HL-60/S4 treated with retinoic acid at 250 ng/mL for 4 days and 3 days (cell line): Measurements from ENCODE around the gene LEF1.

Source experiments
- in situ Hi-C: fragments of 300-500 bp; cut with MboI; formaldehyde crosslinking; loops from 2 replicates; pipeline ENCODE4 v1.7.0; 2022; ENCODE audit warnings: low sequenced_read_pairs

Gene LEF1

DNA sequence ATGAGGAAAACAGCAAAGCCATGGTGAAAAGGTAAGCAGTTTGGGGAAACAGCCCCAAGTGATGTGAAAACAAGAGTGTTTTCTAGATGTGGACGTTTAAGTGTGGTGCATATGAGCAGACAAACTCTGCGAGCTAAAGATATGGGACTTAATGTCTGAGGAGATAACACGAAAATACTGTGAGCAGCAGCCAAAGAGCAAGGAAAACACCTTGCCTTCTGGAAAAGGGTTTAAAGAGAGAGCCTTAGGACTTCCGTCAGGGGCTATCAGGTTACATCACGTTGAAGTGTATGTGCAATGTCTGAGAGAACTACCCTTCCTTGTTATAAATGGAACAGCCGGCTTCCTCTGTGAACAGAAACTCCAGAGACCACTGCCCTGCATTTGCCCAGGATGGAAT is 54.2 kb downstream of the LEF1 start:
- in situ Hi-C loops = no loop called here

DNA sequence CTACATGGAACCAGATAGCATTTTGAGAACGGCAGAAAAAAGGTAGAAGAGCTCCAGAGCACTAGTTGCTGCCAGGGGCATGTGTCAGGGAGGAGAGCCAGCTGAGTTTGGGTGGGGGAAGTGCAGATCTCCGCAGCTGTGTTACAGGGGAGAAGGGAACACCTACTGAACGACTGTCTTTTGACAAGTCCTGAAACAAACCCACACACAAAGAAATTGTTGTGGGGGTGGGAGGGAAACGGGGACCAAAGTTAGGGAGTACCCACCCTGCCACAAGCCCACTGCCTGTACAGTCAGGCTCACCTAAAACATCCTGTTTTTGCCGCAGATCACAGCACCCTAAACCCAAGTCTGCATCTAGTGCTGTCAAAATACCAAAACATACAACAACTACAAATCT is 55.5 kb downstream of the LEF1 start:
- in situ Hi-C loops = no loop called here

DNA sequence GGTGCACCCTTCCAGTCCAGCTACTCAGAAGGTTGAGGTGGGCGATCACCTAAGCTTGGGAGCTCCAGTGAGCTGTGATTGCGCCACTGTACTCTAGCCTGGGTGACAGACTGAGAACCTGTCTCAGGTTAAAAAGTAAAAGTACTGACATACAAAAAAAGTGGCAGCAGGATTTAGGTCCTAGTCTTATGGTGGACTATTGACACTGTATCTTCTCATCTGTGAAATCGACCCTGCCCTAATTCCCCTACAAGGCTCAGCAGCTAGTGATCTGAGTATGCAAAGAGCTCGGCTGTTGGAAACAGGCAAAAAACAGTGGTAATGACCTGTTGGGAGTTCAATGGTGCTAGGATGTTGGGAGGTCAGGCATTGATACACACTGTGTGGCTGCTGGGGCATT is 57.0 kb downstream of the LEF1 start:
- in situ Hi-C loops = no loop called here

DNA sequence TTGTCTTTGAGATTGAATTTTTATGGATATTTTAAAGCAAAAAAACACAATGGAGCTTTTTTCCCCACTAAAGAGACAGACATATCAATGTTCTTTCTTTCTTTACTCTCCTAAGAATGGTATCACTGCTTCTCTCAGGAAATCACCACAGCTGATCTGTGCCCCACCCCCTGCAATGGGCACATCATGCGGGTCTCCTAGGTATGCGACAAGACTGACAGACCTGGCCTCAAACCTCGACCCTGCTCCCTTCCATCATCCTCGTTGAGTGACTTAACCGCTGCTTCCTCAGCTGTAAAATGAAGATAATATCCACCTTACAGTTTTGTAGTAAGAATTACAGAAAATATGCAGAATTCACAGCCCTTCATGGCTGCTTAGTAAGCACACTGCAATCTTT is 58.3 kb downstream of the LEF1 start:
- in situ Hi-C loops = no loop called here

DNA sequence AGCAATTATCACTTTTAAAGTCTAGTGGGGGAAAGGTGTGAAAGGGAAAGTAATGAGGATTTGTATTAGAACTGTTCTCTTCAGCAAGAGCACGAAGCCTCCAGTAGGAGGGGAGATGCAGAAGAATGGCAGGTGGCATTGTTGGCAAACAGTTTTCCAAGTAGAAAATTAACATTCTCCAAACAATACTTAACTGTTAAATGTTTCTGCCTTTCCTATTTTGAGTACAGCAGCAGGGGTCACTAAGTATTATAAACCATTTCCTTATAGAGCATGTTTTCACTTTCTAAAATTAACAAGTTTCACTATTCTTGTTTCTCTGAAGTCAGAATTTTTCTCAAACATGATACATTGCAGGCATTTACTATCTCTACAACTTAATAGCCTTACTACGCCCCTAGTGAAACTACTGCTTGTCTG is 58.7 kb downstream of the LEF1 start:
- in situ Hi-C loops = no loop called here

DNA sequence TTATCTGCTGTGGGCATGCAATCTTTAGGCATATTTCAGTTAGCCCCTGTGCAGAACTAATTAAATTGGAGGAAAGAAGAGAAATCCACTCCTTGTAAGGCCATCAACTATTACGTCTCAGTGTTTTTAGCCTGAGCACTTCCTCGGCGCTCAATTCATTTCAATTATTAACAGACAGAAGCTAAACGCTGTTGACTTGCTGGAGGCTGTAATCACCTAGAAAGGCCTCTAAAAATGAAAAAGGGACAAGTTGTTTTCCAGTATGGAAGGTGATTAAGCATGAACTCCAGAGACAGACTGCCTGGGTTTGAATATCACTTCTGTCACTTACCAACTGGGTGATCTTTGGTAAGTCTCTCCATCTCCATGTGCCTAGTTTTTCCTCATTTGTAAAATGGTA is 59.6 kb downstream of the LEF1 start:
- in situ Hi-C loops = no loop called here

DNA sequence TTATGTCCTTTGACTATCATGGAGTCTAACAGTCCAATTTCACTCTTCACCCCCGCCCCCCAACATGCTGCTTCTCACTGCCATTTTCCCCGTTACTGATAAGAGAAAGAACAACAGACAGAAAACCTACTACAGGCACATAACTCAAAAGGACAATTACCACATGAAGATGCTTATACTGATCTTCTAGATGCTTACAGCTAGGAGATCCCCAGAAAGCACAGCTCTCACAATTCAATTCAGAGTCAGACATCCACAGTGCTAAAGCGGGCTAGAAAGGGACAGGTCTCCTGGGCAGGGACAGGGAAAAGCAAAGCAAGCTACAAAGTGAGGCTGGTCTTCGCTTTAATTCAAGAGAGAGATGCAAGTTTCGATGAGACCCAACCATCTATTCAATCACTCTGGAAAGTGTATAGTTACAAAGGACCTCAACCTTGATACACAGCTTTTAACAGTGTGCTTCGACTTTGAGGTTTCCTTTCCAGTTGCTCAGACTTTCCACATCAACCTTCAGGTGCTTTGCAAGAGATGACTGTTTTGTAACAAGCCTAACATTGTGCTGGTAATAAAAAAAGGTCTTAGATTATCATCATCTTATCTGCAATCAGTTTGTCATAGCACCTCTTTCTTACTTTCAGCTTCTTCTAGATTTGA is 60.9 kb downstream of the LEF1 start:
- in situ Hi-C loops = no loop called here

DNA sequence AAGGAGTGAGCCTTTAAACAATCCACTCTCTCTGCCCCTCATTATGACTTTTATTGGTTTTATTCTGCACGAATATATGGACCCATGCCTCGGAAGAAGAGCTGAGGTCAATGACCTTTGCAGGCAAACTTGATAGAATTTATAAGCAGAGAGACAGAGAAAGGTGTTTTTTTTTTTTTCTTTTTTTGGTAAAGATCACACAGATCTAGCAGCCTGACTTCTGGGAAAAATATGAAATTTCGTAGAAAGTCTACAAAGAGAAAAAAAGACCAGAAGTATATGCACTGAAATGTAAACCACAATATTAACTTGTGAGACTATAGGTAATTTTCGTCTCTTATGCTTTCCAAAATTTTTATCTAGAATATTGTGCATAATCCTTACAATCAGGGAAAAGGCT is 61.6 kb downstream of the LEF1 start:
- in situ Hi-C loops = no loop called here

DNA sequence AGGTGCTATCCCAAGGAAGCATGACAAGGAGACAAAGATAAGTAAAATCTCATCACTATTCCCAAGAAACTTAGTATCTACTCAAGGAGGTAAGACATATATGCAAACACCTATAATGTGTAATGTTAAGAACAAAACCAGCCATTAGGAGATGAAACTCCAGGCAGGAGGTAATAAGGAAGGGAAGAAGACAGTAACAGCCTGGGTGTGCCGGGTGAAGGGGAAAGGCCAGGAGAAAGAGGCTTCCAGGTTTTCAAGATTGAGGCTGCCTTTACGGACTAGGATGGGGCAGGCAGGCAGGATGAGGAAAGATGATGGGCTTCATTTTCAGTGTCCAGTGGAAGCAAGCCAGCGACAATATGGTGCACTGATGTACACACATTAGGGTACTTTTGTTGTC is 62.5 kb downstream of the LEF1 start:
- in situ Hi-C loops = no loop called here

DNA sequence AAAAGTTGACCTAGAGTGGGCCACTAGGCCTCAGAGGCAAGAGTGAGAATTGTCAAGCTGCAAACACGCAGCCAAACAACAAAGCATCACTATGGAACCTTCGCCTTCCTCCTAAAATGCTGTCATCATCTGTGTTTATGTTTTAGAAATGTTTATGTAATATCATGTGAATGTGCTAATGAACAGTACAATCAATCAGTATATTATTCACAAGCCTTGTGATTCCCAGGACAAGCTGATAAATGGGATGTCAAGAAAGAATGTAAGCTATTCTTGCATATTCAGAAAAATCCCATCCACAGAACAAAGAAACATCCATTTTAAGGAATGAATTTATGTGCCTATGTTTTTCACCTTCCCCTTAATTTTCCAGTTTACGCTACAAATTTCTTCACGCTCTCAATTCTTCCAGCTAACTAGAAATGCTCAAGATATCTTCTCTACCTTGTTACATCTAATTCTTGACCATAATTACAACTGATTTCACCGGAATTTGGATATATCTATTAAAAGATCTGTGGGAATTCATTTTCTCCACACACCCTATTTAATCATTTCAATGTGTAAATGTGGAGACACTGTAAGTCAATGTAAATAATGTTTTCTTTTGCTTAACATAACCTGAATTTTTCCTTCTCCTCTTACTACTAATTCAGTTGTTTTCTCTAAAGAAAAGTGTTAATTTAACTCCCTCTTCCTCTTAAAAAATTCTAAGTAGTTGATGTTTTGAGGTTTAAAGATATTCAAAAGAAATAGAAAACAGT is 65.5 kb downstream of the LEF1 start:
- in situ Hi-C loops = no loop called here

DNA sequence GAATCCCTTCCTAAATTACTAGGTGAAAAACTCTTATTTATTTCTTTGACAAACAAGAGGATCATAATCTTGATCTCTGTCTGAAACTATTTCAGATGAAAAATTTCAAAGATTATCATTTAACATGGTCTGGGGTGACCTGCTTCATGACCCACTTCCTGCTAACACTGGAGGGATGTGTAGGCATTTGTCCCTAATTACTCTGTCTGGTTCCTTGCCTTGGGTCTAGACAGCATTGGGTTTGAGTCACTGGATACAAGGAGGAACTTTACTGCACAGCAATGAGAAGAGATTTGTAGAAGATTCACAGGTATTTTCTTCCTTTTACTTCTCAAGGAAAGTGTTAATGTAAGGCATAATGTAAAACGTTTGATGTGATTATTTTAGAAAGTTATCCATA is 67.9 kb downstream of the LEF1 start:
- in situ Hi-C loops = no loop called here

DNA sequence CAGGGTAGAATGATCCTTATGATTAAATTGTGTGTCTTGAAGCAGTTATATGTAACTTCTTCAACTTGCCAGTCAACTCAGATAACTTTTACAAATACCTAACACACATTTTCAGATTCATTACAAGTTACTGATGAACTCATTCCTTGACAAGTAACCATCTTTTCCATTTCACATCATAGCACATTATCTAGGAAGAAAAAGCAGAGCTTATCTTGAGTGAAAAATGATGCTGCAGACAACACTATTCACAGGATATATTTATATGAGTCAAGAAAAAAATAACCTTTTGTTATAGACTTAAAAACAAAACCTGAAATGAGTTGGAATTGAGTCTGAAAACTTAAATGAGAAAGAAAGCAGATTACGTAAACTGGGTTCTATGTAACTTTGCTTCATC is 68.9 kb downstream of the LEF1 start:
- in situ Hi-C loops = no loop called here

DNA sequence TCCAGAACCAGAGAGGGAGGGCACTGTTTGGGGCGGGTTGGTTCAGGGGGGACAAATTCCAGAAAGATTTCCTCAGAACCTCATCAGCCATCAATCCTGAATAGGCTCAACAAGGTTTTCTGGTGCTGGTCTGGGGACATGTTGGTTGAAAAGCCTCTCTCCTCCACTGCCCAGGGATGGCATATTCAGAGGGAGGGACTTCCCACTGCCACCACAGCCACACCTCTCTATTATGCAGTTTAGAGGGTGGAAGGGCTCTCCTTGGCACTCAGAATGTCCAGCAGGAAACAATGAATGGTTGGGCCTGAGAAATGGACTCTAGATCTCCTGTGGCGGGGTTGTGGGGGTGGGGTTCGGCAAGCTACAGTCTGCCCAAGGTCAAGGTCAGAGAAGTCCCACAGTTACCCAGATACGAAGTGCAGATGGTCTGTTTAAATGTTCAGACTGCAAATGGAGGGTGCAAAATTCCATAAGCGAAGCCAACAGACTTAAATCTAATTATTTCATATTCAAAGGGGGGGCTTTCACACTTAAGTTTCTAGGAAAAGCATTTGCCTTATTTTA is 70.7 kb downstream of the LEF1 start:
- in situ Hi-C loops = no loop called here

DNA sequence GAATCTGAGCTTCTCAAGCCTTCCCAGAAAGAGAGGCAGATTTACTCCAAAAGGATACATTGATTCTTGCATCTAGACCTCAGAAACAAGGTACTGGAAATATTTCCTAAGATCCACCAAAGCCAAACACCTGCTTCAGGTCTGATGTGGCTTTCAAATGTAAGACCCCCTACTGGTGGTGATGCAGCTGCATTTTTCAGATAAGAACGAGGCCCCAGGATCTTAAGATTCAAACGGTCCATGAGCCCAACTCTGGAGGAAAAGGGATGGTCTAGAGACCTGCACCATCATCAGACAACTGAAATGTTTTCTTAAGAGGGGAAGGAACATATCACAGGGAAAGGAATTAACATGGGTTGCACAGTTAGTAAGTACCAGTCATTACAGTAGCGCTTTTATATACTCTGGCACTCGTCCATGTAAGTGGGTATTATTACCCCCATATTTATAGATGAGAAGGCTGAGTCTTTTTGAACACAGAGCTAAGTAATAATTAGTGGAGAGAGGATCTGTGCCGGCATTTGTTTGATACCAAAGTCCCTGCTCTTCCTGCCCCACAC is 73.7 kb downstream of the LEF1 start:
- in situ Hi-C loops = no loop called here

DNA sequence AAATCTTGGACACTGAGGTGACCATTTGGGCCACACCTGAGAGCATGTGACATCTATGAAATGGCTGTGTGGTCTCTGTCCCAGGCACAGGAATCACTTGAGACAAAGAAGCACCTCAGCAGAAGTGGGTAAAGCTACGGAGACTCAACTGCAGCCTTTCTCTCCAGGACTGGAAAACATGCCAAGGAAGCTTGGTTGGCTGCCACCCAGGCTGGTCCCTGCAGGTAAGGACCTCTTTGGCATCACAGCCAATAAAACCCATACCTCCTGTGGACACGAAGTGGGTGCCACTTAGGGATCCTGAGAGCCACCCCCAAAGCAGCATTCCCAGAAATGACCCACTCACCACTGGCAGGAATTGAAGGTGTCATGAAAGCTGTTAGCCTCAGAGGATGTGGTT is 74.6 kb downstream of the LEF1 start:
- in situ Hi-C loops = no loop called here

DNA sequence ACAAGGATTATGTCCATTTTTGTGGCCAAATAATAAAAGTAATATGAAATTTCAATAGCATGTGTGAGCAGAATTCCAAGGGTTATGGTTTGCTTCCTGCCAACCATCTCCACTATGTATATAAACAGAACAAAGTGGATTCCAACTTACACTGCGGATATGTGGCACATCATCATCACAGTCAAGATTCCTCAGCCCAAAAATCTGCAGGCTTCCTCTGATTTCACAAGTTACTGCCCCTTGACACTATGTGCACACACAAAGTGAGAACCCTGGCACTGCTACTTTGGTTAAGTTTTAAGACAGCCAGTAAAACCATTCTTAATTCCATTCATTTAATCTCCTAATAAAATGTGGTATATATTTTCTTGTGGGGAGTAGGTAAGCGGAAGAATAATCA is 76.4 kb downstream of the LEF1 start:
- in situ Hi-C loops = no loop called here

DNA sequence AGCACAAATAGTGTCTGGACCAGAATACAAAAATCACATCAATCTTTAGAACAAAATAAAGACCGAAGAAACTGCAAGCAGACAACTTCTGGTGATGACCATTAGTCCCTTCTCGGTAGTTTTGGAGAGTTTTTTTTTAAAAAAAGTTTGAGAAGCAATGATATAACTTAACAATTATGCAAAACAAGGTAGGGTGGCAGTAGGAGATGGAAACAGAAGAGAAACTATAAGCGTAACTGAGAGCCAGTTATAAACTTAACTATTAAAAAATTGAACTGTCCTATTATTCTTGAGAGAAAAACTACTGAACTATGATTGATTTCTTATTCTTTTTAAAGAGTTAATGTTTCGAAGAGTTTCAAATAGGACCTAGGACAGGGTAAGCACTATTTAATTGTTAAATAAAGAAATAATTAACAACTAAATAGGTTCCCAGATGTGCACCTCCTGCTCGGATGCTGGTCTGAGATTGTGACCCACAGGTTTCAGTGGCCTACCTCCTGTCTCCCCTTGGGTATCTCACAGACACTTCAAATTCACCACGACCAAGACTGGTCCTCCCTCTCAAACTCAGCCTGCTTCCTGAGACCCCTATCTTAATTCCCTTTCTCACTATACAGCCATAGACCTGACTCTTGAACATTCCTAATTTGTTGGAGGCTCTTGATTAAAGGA is 81.3 kb downstream of the LEF1 start:
- in situ Hi-C loops = no loop called here

DNA sequence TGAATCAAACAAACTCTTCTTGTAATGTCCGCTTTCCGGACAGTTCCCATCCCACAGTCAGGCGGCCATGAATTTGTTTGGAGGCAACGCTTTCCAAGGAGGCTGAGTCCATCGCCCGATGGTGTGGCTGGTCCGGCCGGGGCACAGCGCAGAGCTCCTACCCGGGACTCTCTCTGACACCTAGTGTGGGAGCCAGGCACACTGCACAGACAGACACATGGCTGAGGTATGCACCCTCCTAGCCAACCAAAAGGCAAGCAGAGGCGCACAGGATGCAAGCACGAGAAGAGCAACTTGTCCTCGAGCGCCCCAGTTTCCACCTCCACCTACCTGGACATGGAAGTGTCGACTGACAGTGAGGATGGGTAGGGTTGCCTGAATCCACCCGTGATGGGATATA is 87.5 kb downstream of the LEF1 start:
- in situ Hi-C loops = no loop called here

DNA sequence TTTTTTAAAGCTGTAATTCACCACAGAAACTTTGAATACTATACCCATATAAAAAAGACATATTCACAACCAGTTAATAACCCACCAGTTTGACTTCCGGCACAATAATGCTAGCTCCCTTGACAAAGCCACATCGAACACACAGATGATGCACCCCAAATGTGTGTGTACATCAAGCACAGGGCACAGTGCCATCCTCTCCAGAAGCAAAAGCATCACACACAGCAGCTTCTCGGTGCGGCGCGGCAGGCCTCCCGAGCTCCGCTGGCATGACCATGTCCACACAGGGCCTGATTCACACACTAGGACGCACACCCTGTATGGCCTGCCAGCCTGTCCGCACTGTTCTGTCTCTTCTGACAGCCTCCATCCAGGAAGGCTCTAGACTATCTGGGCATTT is 88.0 kb downstream of the LEF1 start:
- in situ Hi-C loops = no loop called here

DNA sequence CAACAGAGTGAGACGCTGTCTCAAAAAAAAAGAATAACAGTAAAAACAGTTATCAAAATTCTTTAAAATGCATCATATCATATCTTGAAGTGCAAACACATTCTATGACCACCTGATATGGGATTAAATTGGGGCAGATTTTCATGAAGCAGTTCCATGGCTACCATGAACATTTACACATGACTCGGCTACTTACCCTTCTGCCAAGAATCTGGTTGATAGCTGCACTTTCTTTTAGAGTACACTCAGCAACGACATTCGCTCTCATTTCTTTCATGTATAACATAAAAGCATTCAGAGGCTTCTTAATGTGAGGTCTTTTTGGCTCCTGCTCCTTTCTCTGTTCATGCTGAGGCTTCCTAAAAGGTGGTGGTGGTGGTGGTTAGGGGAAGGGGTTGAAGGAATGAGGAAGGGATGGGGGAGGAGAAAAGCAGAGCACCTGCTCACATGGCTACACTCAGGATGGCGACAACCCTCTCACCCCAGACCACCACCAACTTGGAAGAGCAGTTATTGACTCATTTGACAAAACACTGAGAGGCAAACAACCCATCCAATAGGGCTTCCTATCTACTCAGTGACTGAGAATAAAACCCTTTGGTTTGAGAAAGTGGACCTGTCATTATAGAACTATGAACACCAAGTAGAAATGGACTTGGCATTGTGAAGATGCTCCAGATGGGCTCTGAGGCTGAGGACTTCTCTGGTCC is 90.6 kb downstream of the LEF1 start:
- in situ Hi-C loops = no loop called here

DNA sequence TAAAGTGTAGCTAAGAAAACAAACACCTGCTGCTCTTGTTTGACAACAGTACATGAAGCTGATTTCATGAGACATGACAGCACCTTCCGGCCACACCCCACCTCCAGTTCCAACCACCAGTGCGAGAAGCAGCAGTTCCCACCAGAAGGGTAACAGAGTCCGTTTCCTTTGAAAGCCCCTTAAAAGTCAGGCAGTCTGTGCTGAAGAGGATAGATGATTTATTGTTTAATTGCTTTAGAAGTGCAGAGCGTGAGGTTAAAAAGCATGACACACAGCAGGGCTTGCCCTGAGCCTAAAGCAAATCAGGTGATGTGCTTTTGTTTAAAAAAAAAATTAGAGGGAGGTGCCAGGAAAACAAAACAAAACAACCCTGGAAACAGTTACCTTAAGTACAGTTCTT is 96.4 kb downstream of the LEF1 start:
- in situ Hi-C loops = no loop called here
